Measurements from ENCODE around the gene HDAC4.

- TF ChIP-seq ZNF148 (tag by site-specific recombination; IDR thresholded peaks at IDR 0.05; ENCODE audit: borderline replicate concordance) (no peak), ZNF121 (tag by site-specific recombination; IDR thresholded peaks at IDR 0.05) (no peak), TCF7L2 (IDR thresholded peaks at IDR 0.05; ENCODE audit: borderline replicate concordance, low read depth, low read length) (no peak), ZNF623 (tag by site-specific recombination; IDR thresholded peaks at IDR 0.05) (no peak)
These were observed 138.2 kb downstream of the HDAC4 start for GRCh38 chr2:239262484-239263230.
